DOHH2 (cell line): ENCODE measurements around the gene HIVEP2.

Experiments
- H3F3A ChIP-seq: fragments of 200-600 bp; sonication (generic), shearing (Covaris generic); 2 replicates; pipeline ENCODE4 v1.6.0; 2016; ENCODE audit warnings: antibody characterized with exemption, mild to moderate bottlenecking; ENCODE audit not compliant: control insufficient read depth, insufficient read depth
- H3K27ac ChIP-seq: fragments of 200-600 bp; sonication (generic); 2 replicates; pipeline ENCODE4 v1.5.1; 2014; ENCODE audit warnings: low read depth, mild to moderate bottlenecking, low read length, moderate library complexity
- H3K27me3 ChIP-seq: fragments of 200-600 bp; sonication (generic); 2 replicates; pipeline ENCODE4 v1.6.1; 2014; ENCODE audit warnings: mild to moderate bottlenecking, low read length, mixed read lengths; ENCODE audit not compliant: control insufficient read depth
- H3K36me3 ChIP-seq: fragments of 200-600 bp; sonication (generic); 2 replicates; pipeline ENCODE4 v1.6.1; 2014; ENCODE audit warnings: mild to moderate bottlenecking, low read length, moderate library complexity, mixed read lengths; ENCODE audit not compliant: control insufficient read depth
- H3K4me1 ChIP-seq: fragments of 200-600 bp; sonication (generic); 2 replicates; pipeline ENCODE4 v1.6.1; 2014; ENCODE audit warnings: mild to moderate bottlenecking, low read length, mixed read lengths; ENCODE audit not compliant: control insufficient read depth
- H3K4me2 ChIP-seq: fragments of 200-600 bp; sonication (generic); 2 replicates; pipeline ENCODE4 v1.6.0; 2014; ENCODE audit warnings: mild to moderate bottlenecking, low read length, moderate library complexity
- H3K4me3 ChIP-seq: fragments of 200-600 bp; sonication (generic); 2 replicates; pipeline ENCODE4 v1.5.1; 2014; ENCODE audit warnings: mild to moderate bottlenecking, low read length, mixed read lengths
- H3K79me2 ChIP-seq: fragments of 200-600 bp; sonication (generic); 2 replicates; pipeline ENCODE4 v1.6.1; 2014; ENCODE audit warnings: mild to moderate bottlenecking, low read length, mixed read lengths; ENCODE audit not compliant: control insufficient read depth
- H3K9me2 ChIP-seq: fragments of 200-600 bp; sonication (generic); replicated peaks from 2 replicates; pipeline ENCODE4 v1.6.1; 2014; ENCODE audit warnings: mild to moderate bottlenecking, low read length, mixed read lengths; ENCODE audit not compliant: control insufficient read depth
- H3K9me3 ChIP-seq: fragments of 200-600 bp; sonication (generic); 2 replicates; pipeline ENCODE4 v1.6.1; 2014; ENCODE audit warnings: antibody characterized with exemption, low read length, mixed read lengths; ENCODE audit not compliant: control insufficient read depth, insufficient read depth
- H4K20me1 ChIP-seq: fragments of 200-600 bp; sonication (generic); 2 replicates; pipeline ENCODE4 v1.6.0; 2014; ENCODE audit warnings: low read depth, mild to moderate bottlenecking, antibody characterized with exemption, low read length, moderate library complexity; ENCODE audit not compliant: control insufficient read depth, insufficient read depth
- CTCF ChIP-seq: fragments of 200-600 bp; sonication (generic); IDR thresholded peaks from one replicate; pipeline ENCODE4 v1.5.1; 2014; ENCODE audit warnings: antibody characterized with exemption, mild to moderate bottlenecking, low read depth, low read length; ENCODE audit not compliant: poor library complexity, severe bottlenecking
- EZH2phosphoT487 ChIP-seq: fragments of 200-600 bp; sonication (generic); IDR thresholded peaks from 2 replicates; pipeline ENCODE4 v1.6.1; 2017; ENCODE audit warnings: borderline replicate concordance, mild to moderate bottlenecking, antibody characterized with exemption, low read length, moderate library complexity, mixed read lengths

The HIVEP2 gene

GRCh38 chr6:142926177-142926493 lies 18.8 kb downstream of the HIVEP2 start:
- H3K9me3 ChIP-seq: no peaks in the 10 kb centered on the region
- peak overlapping the region; percentile 76 for H3K4me2 ChIP-seq
- H3K4me3 ChIP-seq: peak overlapping the region; percentile 75
- H3K36me3 ChIP-seq: peaks cover 17% of the 10 kb centered on the region
- TF ChIP-seq EZH2phosphoT487 (no peak), CTCF (no peak)
- H3K79me2 ChIP-seq: peaks cover 70% of the 10 kb centered on the region
- no peaks in the 10 kb centered on the region for H3K27me3 ChIP-seq
- peak overlapping the region; percentile 37 for H3K27ac ChIP-seq
- H3F3A ChIP-seq: 0 out of 2 replicates have a peak, but pooled peaks cover 7% of the 10 kb centered on the region
- peaks cover 9% of the 10 kb centered on the region; the same call in 1 of the 2 replicates for H4K20me1 ChIP-seq
- peaks cover 50% of the 10 kb centered on the region for H3K4me1 ChIP-seq
- no peaks in the 10 kb centered on the region for H3K9me2 ChIP-seq

- H3K4me3 ChIP-seq: no peak overlapping the region
- H3K36me3 ChIP-seq: peaks cover 17% of the 10 kb centered on the region
- H3K4me1 ChIP-seq: peaks cover 48% of the 10 kb centered on the region
- H3K9me3 ChIP-seq: no peaks in the 10 kb centered on the region
- H3K9me2 ChIP-seq: no peaks in the 10 kb centered on the region
- TF ChIP-seq CTCF: no peak
- no peak for TF ChIP-seq EZH2phosphoT487
- 0 out of 2 replicates have a peak, but pooled peaks cover 7% of the 10 kb centered on the region for H3F3A ChIP-seq
- no peaks in the 10 kb centered on the region for H3K27me3 ChIP-seq
- H3K27ac ChIP-seq: no peak overlapping the region
- H4K20me1 ChIP-seq: peaks cover 9% of the 10 kb centered on the region; the same call in 1 of the 2 replicates
- peak overlapping the region; percentile 76; the same call in 1 of the 2 replicates for H3K4me2 ChIP-seq
- peaks cover 65% of the 10 kb centered on the region for H3K79me2 ChIP-seq
Measured at GRCh38 chr6:142925575-142926110, 19.3 kb downstream of the HIVEP2 start.

- Histone ChIP-seq H3K4me2 (no peak overlapping the region), H3F3A (peaks cover 7% of the 10 kb centered on the region; the same call in 1 of the 2 replicates), H3K27me3 (no peaks in the 10 kb centered on the region), H3K36me3 (peaks cover 2% of the 10 kb centered on the region), H4K20me1 (no peaks in the 10 kb centered on the region), H3K4me3 (no peak overlapping the region), H3K9me2 (no peaks in the 10 kb centered on the region), H3K27ac (no peak overlapping the region), H3K4me1 (peaks cover 41% of the 10 kb centered on the region), H3K79me2 (peaks cover 13% of the 10 kb centered on the region), H3K9me3 (no peaks in the 10 kb centered on the region)
- TF ChIP-seq CTCF: no peak
- TF ChIP-seq EZH2phosphoT487: no peak
Measured at GRCh38 chr6:142918339-142919042, 26.5 kb downstream of the HIVEP2 start.
